Measurements from ENCODE around the gene C1orf210. TPM values are rescaled to one million over a fixed set of nuclear protein-coding genes. Genes with fewer than 3 reads are reported as not detected.

Gene C1orf210
- polyA plus RNA-seq, 12 donors: 0.21 to 15.7 (median 0.53) TPM; not detected in 7

- DNase-seq: no peak
These were observed 11.1 kb downstream of the C1orf210 start for GRCh38 chr1:43274125-43274803.

GRCh38 chr1:43273708-43274107 lies 11.7 kb downstream of the C1orf210 start:
- no peak for DNase-seq

DNA sequence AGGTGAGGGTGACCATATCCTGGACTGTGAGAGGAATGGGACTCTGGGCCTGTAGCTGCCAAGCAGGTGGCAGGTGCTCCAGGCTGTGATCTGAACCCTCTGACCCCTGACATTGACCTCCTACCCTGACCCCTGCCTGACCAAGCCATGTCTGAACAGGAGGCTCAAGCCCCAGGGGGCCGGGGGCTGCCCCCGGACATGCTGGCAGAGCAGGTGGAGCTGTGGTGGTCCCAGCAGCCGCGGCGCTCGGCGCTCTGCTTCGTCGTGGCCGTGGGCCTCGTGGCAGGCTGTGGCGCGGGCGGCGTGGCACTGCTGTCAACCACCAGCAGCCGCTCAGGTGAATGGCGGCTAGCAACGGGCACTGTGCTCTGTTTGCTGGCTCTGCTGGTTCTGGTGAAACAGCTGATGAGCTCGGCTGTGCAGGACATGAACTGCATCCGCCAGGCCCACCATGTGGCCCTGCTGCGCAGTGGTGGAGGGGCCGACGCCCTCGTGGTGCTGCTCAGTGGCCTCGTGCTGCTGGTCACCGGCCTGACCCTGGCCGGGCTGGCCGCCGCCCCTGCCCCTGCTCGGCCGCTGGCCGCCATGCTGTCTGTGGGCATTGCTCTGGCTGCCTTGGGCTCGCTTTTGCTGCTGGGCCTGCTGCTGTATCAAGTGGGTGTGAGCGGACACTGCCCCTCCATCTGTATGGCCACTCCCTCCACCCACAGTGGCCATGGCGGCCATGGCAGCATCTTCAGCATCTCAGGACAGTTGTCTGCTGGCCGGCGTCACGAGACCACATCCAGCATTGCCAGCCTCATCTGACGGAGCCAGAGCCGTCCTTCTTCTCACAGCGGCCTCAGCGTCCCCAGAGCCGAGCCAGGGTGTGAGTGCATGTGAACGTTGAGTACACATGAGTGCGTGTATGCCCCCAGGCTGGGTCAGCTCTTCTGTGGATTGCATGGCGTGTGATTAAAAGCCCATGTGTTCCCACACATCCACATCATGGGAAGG lies 12.5 kb downstream of the C1orf210 start:
- no peak for DNase-seq

DNA sequence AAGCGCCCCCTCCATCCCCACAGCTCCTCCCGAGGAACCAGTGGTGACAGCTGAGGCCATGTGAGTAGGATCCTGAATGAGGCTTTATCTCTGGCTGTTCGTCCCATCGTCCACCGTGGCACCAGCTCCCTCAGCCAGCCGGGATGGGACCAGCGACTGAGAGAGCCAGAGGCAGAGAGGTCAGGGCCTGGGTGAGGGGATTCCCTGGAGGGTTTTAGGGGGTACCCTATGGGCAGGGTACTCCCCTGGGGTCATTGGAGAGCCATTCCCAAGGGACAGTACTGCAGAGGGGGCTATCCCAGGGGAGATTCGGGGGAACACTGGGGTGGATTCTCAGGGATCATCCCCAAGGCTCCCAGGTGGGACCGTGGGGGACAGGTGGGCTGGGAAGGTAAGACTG lies 13.2 kb downstream of the C1orf210 start:
- no peak for DNase-seq

DNA sequence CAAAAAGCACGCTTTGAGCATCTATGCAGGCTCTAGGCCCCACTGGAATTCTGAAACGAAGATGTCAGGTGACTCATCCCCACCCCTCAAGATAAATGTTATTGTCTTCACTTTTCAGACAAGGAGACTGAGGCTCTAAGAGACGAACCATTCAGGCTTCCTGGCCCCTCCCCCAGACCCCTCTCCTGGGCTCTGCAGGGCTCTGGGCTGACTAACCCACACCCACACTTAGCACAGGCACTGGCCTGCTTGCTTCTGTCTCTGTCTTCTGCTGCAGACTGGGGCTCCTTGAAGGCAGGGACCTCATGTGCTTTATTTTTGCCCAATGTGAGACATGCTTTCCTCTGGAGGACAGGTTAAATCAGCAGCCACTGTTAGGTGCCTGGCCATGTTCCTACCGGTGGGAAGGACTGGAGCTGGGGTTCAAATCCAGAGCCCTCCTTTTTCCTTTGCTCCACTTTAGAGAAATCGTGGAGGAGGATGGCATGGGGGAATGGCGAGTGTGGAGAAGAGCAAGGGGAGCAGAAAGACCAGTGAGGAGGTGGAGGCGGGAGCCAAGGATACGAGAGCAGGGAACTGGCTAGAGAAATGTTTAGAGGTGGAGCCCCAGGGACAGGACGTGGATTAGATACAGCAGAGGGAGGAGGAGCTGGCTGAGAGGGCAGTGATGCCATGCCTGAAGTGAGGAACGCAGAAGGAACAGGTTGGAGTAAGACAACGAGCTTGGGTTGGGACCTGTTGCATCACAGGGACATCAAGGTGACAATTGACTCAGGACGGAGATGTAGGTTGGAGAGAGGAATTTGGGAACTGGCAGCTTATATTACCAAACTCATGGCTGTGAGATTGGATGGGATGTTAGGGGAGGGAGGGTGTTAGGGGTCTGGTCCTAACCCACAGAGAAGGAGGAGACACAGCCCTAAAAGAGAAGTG lies 13.9 kb downstream of the C1orf210 start:
- no peak for DNase-seq

- DNase-seq: no peak
These were observed 14.8 kb downstream of the C1orf210 start for GRCh38 chr1:43270421-43271095.

DNA sequence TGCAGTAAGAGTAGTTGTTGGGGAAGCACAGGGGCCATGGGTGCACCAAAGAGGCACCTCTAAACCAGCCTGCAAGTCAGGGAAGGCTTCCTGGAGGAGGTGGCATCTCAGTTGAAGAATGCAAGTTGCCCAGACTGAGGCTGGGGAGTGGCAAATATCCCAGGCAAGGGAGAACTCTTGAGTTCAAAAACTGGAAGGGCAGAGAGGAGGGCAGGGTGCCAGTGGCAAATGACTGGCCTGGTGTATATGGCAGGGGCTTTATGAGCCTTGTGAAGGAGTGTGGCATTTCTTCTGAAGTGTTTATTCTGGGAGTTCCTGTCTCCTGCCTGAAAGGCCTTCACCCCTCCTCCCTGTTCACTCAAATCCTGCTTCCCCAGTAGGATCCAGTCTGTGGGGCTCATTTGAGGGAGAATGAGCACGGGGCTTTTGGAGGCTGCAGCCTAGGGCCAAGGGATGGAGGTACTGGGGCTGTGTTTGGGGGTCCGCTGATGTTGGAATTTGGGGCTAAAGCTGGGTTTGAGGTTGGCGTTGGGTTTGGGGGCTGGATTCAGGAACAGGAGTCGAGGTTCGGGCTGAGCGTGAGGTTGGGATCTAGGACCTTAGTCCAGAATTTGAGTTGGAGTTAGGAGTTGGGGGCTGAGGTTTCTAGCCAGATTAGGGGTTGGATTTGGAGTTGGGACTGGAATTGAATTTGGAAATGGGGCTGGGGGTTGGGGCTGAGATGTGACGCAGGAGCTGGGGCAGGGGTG lies 15.6 kb downstream of the C1orf210 start, which contains the start of gene TMEM125:
Gene TMEM125 (plus strand): TSS at position 357 of the 749 bp plus-strand sequence. CDS start 2,740 bp downstream, outside the sequence.
- no peak for DNase-seq

DNA sequence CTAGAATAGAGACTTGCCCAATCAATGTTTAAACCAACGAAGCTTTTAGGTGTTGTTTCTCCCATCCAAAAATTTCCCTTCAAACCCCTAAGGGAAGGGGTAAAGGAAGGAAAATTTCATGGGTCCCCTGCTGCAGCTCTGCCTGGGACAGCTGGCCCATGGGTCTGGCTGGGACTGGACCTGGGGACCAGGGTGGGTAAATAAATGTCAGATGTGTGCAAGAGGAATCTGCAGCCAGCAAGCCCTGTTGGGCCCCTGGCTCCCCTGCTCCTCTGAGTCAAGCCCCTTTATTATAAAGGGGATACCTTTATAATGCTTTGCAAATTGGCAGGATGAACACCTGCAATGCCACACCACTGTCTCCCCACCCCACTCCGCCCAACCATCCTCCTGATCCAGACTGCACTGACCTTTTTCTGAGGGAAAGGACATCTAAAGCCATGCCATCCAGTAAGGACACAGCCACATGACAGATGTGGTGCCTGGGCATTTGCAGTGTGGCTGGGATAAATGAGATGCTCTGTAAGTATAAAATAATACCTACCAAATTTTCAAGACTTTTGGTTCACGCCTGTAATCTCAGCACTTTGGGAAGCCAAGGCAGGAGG lies 17.5 kb downstream of the C1orf210 start:
- no peak for DNase-seq

- no peak for DNase-seq
These were observed 18.0 kb downstream of the C1orf210 start for GRCh38 chr1:43267291-43267805.

- DNase-seq: no peak
These were observed 18.5 kb downstream of the C1orf210 start for GRCh38 chr1:43266881-43267280.

- no peak for DNase-seq
These were observed 19.9 kb downstream of the C1orf210 start for GRCh38 chr1:43265431-43265830.

DNA sequence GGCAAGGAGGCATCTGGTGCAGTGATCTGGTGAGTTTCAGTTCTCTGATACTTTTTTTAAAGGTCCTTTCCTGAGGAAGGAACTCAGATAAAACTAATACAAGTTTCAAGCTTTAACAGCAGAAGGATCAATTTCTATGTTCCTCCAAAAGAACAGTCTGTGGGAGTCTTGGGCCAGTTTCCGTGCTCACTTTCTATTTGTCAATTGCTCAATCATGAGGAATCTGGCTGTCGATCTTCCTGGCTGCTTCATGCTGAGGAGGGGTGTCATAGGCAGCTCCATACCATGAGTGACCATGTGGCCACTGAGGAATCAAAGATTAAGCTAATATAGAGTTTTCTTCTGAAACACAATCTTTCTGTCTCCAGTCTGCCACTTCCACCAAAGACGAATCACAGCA lies 27.0 kb downstream of the C1orf210 start:
- DNase-seq: no peak

GRCh38 chr1:43256675-43257570 lies 28.5 kb downstream of the C1orf210 start:
- no peak for DNase-seq

DNA sequence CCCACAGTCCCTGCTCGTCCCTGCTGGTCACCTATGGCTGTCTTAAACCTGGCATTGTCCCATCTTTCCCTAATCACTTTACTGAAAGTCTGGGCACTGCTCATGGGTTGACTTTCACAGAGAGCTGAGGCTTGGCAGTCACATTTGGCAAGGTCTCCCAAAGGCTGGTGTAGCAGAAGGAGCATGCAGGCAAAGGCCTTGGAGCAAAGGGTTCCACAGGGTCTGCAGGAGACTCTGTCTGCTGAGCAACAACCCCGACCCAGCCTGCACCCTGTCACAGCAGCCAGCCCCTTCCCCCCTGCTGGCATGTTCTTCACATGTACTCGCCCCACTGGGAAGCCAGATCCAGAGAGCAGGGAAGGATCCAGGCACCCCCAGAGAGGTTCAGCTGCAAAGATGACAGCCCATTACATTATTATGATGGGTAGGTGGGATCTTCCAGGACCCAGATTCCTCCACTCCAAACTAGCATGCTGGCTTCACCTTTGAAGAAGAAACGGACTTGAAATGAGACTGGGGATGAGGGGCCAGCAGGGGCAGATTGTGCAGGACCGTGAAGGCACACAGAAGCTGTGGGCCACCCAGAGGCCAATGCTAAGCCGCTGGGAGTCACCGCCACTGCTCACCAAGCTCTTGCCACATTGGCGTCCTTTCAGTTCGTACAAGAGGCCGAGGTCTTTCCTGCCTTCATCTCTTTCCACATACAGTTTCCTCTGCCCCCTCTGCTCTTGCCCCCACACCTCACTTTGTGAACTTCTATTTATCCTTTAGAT lies 29.8 kb downstream of the C1orf210 start:
- no peak for DNase-seq

DNA sequence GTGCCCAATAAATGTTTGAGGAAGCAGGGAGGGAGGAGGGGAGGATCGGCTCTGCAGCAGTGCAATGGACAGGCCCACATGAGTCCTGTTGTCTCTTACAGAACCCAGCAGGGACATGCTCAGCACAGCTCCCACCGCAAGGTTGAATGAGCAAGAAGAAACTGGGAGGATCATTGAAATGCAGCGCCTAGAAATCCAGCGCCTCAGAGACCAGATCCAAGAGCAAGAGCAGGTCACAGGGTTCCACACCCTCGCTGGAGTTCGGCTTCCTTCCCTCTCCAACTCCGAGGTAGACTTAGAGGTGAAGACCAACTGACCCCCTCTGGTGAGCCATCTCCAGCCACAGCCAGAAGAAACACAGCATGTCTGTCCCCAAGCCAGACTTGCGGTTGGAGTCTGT lies 31.5 kb downstream of the C1orf210 start:
- no peak for DNase-seq

DNA sequence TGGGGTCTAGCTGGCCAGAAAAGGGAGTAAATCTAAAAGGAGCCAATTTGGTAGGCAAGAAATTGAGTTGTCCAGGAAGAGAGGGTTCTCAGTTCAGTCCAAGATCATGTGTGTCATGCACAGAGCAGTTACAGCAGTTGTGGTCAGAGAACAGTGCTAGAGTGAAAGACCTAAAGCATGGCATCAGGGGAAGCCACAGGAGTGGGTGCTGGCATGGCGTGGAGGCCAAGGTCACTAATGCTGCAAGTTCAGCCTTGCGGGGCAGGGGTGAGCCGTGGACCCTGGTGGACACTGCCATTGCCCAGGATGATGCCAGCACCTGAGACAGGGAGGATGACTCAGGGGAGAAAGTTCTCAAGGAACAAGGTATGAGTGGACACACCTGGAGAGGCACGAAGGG lies 32.2 kb downstream of the C1orf210 start:
- DNase-seq: no peak

GRCh38 chr1:43252225-43252624 lies 33.2 kb downstream of the C1orf210 start:
- DNase-seq: no peak

DNA sequence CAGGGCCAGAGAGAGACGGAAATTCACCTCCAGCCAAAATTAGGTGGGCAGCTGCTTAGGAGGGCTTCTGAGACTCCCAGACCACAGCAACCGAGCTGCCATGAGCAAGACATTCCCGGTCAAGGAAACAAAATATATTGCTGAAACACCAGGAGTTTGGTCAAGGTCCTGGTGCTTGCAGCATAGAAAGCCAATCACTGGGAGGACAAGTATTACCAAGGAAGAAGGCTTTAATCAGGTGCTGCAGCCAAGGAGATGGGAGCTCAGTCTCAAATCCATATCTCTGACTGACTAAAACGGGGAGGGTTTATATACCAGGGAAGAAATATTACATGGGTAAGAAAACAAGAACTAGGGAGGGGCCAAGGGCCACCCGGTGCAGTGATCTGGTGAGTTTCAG lies 34.4 kb downstream of the C1orf210 start:
- DNase-seq: no peak
